ENCODE data around the gene MYH11. TPM values are rescaled to one million over a fixed set of nuclear protein-coding genes. Genes with fewer than 3 reads are reported as not detected.
A peak's percentile ranks its signal among the peaks of the same experiment; 100 is the strongest.

Gene MYH11
- total and polyA plus RNA-seq, 2 of the 13 experiments (the other 11 are each of a cell fraction or from before 2014, with no cell fraction given): not detected

DNA sequence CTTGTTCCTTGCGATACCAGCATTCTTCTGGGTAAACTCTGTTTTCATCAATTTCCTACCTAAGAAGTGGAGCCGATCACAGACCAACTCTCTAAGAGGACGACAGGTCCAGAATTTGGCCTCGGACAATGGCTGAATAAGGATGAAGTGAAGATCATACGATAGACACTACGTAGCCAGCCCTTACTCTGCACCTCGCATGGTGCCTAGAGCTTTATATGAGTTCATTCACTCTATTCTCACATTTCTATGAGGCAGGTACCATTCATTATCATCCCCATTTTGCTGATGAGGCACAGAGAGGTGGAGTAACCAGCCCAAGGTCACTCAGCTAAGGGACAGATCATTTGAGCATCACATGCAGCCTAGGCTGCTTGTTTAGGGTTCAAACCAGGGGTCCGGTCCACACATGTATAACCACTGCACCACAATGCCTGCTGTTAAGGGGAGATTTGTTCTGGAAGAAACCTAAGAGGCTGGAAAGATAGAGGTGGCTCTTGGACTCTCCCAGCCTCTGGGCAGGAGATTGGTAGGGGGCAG is 78.6 kb downstream of the MYH11 start (continued):
- TF ChIP-seq TBX2 (CRISPR knock-in tag; IDR thresholded peaks at IDR 0.05; ENCODE audit: borderline replicate concordance) (peak; percentile 8; the same call in 1 of the 2 replicates), KDM3A (CRISPR knock-in tag; IDR thresholded peaks at IDR 0.05; ENCODE audit: low read depth) (0 out of 2 replicates have a peak, but pooled peaks have one; percentile 33), ZFY (CRISPR knock-in tag; IDR thresholded peaks at IDR 0.05) (0 out of 2 replicates have a peak, but pooled peaks have one; percentile 8), ZNF746 (CRISPR knock-in tag; IDR thresholded peaks at IDR 0.05) (0 out of 2 replicates have a peak, but pooled peaks have one; percentile 32)
- TF ChIP-seq, protein P1, sequence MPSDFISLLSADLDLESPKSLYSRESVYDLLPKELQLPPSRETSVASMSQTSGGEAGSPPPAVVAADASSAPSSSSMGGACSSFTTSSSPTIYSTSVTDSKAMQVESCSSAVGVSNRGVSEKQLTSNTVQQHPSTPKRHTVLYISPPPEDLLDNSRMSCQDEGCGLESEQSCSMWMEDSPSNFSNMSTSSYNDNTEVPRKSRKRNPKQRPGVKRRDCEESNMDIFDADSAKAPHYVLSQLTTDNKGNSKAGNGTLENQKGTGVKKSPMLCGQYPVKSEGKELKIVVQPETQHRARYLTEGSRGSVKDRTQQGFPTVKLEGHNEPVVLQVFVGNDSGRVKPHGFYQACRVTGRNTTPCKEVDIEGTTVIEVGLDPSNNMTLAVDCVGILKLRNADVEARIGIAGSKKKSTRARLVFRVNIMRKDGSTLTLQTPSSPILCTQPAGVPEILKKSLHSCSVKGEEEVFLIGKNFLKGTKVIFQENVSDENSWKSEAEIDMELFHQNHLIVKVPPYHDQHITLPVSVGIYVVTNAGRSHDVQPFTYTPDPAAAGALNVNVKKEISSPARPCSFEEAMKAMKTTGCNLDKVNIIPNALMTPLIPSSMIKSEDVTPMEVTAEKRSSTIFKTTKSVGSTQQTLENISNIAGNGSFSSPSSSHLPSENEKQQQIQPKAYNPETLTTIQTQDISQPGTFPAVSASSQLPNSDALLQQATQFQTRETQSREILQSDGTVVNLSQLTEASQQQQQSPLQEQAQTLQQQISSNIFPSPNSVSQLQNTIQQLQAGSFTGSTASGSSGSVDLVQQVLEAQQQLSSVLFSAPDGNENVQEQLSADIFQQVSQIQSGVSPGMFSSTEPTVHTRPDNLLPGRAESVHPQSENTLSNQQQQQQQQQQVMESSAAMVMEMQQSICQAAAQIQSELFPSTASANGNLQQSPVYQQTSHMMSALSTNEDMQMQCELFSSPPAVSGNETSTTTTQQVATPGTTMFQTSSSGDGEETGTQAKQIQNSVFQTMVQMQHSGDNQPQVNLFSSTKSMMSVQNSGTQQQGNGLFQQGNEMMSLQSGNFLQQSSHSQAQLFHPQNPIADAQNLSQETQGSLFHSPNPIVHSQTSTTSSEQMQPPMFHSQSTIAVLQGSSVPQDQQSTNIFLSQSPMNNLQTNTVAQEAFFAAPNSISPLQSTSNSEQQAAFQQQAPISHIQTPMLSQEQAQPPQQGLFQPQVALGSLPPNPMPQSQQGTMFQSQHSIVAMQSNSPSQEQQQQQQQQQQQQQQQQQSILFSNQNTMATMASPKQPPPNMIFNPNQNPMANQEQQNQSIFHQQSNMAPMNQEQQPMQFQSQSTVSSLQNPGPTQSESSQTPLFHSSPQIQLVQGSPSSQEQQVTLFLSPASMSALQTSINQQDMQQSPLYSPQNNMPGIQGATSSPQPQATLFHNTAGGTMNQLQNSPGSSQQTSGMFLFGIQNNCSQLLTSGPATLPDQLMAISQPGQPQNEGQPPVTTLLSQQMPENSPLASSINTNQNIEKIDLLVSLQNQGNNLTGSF (CRISPR knock-in tag; IDR thresholded peaks at IDR 0.05): peak; percentile 18; the same call in 1 of the 2 replicates
- TF ChIP-seq, protein P2, sequence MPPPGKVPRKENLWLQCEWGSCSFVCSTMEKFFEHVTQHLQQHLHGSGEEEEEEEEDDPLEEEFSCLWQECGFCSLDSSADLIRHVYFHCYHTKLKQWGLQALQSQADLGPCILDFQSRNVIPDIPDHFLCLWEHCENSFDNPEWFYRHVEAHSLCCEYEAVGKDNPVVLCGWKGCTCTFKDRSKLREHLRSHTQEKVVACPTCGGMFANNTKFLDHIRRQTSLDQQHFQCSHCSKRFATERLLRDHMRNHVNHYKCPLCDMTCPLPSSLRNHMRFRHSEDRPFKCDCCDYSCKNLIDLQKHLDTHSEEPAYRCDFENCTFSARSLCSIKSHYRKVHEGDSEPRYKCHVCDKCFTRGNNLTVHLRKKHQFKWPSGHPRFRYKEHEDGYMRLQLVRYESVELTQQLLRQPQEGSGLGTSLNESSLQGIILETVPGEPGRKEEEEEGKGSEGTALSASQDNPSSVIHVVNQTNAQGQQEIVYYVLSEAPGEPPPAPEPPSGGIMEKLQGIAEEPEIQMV (CRISPR knock-in tag; IDR thresholded peaks at IDR 0.05; ENCODE audit: low read depth): 0 out of 2 replicates have a peak, but pooled peaks have one; percentile 18
- TF ChIP-seq, protein P3, sequence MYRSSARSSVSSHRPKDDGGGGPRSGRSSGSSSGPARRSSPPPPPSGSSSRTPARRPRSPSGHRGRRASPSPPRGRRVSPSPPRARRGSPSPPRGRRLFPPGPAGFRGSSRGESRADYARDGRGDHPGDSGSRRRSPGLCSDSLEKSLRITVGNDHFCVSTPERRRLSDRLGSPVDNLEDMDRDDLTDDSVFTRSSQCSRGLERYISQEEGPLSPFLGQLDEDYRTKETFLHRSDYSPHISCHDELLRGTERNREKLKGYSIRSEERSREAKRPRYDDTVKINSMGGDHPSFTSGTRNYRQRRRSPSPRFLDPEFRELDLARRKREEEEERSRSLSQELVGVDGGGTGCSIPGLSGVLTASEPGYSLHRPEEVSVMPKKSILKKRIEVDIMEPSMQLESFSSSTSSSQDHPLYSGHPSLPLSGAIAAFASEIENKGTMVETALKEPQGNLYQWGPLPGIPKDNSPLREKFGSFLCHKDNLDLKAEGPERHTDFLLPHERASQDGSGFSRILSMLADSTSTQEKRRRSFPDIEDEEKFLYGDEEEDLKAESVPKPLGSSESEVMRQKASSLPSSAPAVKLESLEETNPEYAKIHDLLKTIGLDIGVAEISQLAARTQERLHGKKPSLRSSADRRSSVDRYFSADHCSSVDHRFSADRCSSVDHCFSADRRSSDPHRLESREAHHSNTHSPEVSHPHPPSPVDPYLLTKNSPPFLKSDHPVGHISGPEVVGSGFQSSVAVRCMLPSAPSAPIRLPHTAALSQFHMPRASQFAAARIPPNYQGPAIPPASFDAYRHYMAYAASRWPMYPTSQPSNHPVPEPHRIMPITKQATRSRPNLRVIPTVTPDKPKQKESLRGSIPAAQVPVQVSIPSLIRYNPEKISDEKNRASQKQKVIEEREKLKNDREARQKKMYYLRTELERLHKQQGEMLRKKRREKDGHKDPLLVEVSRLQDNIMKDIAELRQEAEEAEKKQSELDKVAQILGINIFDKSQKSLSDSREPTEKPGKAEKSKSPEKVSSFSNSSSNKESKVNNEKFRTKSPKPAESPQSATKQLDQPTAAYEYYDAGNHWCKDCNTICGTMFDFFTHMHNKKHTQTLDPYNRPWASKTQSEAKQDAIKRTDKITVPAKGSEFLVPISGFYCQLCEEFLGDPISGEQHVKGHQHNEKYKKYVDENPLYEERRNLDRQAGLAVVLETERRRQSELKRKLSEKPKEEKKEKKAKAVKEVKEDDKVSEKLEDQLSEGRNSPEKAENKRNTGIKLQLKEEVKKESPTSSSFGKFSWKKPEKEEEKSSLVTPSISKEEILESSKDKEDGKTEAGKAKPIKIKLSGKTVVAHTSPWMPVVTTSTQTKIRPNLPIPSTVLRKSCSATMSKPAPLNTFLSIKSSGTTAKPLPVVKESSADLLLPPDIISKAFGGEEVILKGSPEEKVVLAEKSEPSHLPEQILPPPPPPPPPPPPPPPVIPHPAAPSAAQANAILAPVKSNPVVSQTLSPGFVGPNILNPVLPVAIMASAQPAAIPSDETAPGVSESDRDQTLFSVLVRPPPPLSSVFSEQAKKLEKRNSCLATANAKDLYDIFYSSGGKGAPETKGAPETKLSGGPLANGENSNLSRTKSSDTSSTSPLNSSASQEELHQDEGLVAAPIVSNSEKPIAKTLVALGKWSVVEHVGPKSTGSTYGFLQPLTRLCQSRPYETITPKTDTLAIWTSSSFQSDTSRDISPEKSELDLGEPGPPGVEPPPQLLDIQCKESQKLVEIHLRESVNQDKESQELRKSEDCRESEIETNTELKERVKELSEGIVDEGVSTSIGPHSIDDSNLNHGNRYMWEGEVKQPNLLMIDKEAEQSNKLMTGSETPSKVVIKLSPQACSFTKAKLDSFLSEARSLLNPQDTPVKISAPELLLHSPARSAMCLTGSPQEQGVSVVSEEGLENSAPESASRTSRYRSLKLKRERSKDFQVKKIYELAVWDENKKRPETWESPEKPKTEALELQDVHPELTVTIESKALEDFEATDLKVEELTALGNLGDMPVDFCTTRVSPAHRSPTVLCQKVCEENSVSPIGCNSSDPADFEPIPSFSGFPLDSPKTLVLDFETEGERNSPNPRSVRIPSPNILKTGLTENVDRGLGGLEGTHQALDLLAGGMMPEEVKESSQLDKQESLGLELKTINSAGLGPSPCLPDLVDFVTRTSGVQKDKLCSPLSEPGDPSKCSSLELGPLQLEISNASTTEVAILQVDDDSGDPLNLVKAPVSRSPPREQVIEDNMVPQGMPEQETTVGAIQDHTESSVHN (CRISPR knock-in tag; IDR thresholded peaks at IDR 0.05): no peak; the same call in 1 of the 2 replicates
- TF ChIP-seq, protein P4, sequence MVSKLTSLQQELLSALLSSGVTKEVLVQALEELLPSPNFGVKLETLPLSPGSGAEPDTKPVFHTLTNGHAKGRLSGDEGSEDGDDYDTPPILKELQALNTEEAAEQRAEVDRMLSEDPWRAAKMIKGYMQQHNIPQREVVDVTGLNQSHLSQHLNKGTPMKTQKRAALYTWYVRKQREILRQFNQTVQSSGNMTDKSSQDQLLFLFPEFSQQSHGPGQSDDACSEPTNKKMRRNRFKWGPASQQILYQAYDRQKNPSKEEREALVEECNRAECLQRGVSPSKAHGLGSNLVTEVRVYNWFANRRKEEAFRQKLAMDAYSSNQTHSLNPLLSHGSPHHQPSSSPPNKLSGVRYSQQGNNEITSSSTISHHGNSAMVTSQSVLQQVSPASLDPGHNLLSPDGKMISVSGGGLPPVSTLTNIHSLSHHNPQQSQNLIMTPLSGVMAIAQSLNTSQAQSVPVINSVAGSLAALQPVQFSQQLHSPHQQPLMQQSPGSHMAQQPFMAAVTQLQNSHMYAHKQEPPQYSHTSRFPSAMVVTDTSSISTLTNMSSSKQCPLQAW (CRISPR knock-in tag; IDR thresholded peaks at IDR 0.05): no peak

Measured in HepG2 (cell line).